NCI-H1092 (cell line): ENCODE results near the gene STIM2.

Experiments
- DNase-seq: peaks from one replicate; lab custom pipeline; 2025; lab: John Stamatoyannopoulos, UW

The STIM2 gene

GRCh38 chr4:26900765-26901164 is 40.1 kb downstream of the STIM2 start:
- DNase-seq: no peak

DNA sequence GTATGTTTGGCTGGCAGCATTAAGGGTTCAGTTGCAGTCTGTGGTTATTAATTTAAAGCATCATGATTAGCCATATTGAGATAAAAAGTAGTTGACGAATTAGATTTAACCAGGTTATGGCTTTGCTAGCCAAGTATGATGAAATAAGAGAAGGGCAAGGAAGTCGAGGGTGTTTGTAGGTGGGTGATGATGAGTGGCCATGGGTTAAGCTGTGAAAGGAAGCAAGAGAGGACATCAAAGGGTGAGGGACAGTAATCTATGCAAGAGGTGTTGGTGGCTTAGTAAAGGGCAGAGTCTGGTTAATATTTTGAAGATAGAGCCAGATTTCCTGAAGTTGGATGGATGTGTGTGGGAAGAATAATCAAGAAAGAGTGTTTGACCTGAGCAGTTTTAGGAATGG is 44.5 kb downstream of the STIM2 start:
- DNase-seq: no peak

DNA sequence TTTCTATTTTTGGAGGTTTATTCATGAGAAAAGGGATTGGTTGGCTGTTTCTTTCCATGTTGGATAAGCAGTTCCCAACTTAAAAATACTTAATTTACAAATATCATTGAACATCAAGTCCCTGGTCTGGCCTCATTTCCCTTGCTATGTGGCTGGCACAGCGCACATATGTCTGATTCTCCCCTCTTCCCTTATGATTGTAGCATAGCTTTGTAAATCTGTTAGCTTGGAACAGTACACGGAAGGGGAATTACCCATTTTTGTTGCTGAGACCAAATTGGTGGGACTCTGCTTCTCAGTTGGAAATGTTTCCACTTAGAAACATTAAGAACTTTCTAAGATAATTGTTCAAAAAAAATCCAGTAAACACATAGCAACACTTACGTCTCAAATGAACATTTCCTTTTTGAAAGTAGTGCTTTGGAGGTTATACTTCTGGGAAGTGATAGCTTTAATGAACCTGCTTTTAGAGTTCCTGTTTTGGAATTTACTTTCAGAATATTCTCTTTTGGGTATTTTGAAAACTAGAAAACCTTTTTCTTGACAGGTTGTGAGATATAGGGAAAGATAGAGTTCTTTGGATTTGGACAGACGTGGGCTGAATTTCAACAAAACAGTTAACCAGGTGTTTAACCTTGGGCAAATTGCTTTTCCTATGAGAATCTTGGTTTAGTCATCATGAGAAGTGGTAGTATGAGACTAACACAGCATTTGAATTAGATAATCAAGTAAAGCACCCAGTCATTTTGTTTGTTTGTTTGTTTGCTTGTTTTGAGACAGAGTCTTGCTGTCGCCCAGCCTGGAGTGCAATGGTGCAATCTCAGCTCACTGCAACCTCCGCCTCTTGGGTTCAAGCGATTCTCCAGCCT is 47.3 kb downstream of the STIM2 start:
- DNase-seq: no peak

- DNase-seq: no peak
Measured at GRCh38 chr4:26909369-26909768, 48.7 kb downstream of the STIM2 start.

DNA sequence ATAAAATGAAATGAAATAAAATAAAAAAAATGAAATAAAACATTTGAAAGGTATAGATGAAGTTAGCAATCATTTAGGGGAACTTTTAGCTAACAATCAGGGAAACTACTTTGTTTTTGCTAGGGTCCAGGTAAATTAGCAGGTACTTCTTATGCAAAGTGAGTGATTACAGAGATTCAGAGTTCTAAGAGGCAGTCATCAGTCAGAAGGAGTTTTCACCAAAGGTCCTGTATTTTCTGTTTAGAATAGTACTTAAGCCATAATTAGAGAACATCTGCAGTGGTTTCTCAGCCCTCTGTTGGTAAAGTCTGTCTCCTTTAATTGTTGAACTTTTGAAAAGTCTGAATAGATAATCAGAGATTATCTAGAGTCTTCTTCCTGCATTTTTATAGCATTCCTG is 50.6 kb downstream of the STIM2 start:
- DNase-seq: no peak

GRCh38 chr4:26912069-26912468 is 51.4 kb downstream of the STIM2 start:
- no peak for DNase-seq

DNA sequence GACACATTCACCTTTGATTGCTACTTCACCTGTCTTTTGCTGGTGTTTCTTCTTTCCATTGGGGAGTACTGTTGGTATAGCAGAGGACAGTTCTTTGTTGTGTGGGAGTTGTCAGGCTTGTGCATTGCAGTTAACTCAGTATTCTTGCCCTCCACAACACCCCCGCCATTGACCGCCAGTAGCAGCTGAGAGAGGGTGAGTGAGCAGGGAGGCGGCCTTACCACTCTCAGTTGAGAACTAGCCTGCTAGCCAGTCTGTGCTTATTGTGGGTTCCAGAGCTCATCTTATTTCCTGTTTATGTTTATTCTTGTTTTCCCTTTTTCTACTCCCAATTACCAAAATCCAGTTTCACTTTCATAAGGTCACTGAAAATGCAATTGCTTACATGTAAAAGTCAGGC is 52.2 kb downstream of the STIM2 start:
- no peak for DNase-seq

DNA sequence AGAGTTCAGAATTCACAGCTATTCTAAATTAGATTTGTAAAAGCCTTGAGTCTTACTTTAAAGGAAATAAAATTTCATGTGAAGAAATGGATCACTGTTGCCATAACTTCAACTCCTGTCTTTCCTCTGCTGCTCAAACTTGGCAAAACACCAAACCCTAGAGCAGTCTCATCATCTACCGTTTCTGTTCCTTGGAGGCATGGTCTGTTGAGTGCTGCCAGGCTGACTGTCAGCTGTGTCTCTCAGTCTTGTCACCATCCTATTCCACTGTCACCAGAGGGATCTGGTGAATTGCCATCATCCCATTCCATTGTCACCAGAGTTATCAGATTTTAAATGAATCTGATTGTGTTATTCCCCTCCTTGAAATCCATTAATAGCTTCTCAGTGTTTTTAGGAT is 55.6 kb downstream of the STIM2 start:
- no peak for DNase-seq

- no peak for DNase-seq
Measured at GRCh38 chr4:26930964-26931363, 70.3 kb downstream of the STIM2 start.

GRCh38 chr4:26931451-26931850 is 70.8 kb downstream of the STIM2 start:
- DNase-seq: no peak

- no peak for DNase-seq
Measured at GRCh38 chr4:26931966-26932365, 71.3 kb downstream of the STIM2 start.

GRCh38 chr4:26935397-26935796 is 74.8 kb downstream of the STIM2 start:
- no peak for DNase-seq

- DNase-seq: no peak
Measured at GRCh38 chr4:26936284-26937065, 75.8 kb downstream of the STIM2 start.

- DNase-seq: no peak
Measured at GRCh38 chr4:26937139-26937538, 76.5 kb downstream of the STIM2 start.

DNA sequence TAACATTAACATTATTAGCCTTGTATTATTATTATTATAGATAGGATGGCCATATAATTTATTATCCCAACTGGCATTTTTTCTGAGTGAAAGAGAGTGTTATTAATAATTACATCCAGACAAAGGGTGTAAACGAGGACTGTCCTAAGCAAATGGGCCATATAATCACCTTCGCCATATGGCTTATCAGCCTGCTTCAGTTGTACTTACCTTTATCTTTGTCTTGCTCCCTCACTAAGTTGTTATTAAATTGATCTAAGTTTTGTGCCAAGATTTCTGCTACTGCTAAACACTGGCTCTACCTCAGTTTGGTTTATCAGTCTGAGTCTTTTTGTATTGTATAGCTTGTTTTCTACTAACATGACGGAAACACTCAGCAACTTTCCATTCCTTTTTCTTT is 76.9 kb downstream of the STIM2 start:
- DNase-seq: no peak

DNA sequence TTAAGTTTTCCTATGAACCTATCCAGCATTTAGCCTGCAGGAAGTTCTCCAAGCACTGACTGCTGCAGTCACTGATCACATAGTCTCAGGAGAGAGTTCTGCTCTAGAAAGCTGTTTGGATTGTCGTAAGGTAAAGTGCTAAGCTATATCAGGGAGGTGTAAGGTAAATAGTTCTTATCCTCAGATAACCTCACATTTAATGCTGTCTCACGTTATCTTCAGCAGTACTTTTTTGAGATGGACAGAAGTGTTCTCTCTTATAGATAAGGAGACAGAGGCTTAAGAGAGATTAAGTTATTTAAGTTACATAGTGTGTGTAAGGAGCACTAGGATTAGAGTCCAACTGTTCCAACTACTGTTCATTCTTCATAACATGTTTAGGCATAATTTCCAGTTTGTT is 77.9 kb downstream of the STIM2 start:
- DNase-seq: no peak

DNA sequence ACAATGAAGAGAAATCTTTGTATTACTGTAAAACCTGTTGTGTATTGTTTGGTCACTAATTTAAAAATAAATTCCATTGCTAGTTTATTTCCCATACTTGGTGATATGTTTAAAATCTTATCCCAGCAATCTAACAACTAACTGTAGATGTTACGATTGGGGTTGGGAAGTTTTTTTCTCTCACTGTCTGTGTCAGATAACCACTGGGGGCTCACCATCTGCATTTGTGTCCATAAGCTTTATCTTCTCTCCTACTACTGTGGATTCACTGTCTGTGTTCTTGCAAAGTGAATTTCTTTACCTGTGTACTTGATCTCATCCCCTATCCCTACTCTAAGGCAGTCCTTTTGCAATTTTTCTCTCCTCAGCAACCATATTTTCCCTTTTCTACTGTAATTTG is 81.3 kb downstream of the STIM2 start:
- no peak for DNase-seq

DNA sequence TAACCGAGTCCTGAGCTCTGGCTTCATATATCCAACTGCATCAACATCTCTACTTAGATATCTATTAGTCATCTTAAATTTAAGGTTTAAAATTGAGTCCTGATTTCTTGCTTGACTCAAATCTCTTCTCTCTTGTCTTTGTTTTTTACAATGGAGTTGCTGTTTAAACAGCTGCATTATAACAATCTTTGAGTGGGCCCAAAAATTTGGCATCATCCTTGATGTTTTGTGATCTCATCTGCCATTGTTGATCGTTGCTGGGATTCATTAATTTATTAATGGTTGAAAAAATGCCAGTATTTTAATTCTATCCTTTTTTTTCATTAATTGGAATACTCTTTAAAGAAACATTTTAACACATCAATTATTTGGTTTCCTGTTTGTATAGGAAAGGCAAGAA is 82.2 kb downstream of the STIM2 start:
- no peak for DNase-seq

GRCh38 chr4:26943391-26943790 is 82.8 kb downstream of the STIM2 start:
- no peak for DNase-seq

GRCh38 chr4:26945794-26946193 is 85.2 kb downstream of the STIM2 start:
- no peak for DNase-seq

DNA sequence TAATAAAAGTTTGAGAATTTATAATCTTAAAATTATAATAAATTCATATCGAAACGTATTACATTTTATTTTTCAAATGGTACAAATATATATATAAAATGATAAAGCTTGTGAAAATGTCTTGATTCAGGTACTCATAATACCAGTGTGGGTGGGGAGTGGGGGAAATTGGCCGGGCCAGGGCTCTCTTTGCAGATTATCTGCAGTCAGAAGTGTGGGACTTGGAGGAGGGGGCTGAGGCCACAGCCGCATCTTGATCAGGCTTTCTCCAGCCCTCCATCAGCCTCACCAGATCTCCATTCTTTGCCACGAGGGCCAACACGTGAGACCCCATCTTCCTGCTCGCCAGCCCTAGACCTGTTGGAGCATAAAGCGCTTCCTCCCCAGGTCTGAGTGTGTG is 86.7 kb downstream of the STIM2 start:
- DNase-seq: no peak

- no peak for DNase-seq
Measured at GRCh38 chr4:26950446-26950845, 89.8 kb downstream of the STIM2 start.

GRCh38 chr4:26952891-26953290 is 92.2 kb downstream of the STIM2 start:
- DNase-seq: no peak
